Endometrial microvascular endothelial cells (primary cell): ENCODE results near the gene TMEM108. TPM values are rescaled to one million over a fixed set of nuclear protein-coding genes. Genes with fewer than 3 reads are reported as not detected.

Experiments
- in situ Hi-C: cut with HindIII; loops from 2 replicates; pipeline ENCODE4 v1.10.0; 2017; ENCODE audit warnings: low sequenced_read_pairs, low pct_unique_long_range_greater_than_20kb; ENCODE audit errors: inconsistent ontology term
- total RNA-seq: library from RNA; depleted of rRNA; stranded (reverse); fragments of >200 nt; gene quantifications from one replicate; pipeline ENCODE4 v1.2.3, GENCODE V29; 2015; ENCODE audit errors: inconsistent ontology term

TMEM108 gene
- total RNA-seq, 1 donor from 2014 or later: not detected

DNA sequence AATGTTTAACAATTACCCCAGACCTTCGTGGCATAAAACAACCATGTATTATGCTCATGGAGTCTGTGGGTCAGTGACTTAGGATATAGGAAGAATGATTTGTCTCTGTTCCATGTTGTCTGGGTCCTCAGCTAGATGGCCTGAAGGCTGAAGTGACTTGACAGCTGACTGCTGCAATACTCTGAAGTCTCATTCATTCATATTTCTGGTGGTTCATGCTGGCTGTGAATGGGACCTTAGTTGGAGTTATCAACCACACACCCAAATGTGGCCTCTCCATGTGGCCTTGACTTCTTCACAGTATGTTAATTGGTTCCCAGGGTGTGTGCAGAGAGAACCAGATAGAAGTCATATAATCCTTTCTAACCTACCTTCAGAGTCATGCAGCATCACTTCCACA lies 216.5 kb downstream of the TMEM108 start:
- in situ Hi-C loops: no loop called here

DNA sequence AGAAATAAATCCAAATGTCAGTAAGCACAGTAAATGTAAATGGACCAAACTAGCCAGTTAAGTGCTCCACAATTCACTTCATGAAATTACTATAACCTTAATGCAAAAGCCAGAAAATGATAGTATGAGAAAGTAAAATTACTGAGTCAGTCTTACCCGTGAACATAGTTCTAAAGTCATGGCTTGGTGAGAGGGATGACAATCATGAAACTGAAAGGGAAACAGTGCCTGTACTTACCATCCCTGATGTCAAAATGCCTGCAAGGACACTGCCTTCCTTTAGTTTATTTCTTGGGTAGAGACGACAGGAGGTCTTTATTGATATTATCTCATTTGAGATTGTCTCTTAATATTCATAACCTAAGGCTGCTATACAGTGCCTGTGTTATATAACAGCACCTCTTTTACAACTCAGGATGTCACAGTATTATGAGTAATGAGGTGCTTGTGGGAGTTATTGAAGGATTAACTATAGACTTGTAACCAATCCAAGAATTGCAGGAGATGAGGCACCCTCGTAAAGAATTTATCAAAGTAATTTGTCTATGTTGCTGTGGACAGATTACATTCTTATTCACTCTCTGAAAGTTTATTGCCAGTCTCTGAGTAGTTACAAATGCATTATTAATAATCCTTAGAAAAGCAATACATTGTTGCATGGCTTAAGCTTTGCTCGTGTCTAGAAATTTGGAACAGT lies 218.7 kb downstream of the TMEM108 start:
- in situ Hi-C loops: no loop called here

DNA sequence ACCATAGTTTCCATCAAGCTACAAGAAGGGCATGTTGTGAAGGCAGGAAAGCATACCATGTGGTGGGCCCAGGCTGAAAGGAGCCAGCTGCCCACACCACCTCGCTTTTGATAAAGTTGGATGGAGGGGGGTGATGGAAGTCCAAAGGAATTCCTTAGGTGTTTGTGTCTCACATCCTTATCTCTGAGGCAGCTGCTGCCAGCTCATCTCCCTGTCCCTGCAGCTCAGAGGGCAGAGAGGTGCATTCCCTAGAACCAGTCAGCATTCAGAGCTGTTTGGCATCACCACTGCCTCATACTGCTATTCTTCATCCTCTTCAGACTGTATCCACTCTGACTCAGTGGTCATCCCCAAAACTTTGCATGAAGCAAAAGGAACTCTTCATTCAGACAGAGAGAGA lies 220.2 kb downstream of the TMEM108 start:
- in situ Hi-C loops: no loop called here

DNA sequence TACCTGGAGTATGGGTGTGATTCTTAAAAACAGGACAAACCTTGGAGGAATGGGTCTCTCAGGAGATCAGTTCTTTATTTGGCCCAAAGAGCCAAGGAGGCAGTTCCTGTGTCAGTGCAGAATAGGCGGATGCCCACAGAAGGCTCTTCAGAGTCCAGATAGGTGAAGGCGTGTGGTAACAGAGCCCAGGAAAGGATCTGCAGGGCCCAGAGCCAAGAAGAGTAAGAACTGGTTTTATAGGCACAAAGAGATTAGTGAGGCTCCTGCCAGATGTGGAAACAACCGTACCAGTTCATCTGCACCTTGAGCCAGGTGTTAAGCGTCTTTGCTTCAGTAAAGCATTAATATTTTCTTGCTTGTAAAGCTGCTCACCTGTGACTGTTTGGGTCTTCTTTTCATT lies 221.6 kb downstream of the TMEM108 start:
- in situ Hi-C loops: no loop called here

DNA sequence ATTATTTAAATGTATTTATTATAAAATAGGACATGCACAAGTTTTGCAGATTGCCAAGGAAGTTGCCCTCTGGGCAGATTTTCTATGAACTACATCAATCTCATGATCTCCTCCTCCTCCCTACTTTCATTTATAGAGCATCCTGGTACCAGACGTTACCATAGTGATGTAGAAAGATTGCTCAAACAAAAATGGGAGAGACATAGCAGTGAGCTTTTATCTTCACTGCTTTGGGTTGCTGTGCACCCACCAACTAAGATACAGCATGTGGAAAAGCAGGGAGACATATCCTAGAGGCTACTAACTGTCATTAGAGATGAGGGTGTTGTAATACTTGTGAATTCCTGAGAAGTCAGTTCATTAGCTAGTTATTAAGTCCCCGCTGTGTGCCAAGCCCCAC lies 224.1 kb downstream of the TMEM108 start:
- in situ Hi-C loops: no loop called here

DNA sequence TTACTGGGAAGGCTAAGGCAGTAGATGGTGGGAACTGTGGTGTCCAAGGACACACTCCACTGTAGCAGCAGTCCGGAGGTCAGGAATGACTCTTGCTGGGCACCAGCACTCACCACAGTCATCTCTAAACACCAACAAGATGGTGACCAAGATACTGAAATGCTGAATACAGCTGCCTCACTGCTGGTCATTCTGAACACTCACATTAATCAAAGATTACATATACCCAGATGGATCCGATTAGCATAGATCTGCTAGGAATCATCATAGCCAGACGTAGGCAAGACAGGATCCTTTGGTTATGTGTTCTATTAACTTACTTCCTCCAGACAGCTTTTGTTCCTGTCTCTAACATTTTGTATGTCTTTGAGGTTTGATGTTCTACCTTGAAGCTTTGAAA lies 226.7 kb downstream of the TMEM108 start:
- in situ Hi-C loops: no loop called here

DNA sequence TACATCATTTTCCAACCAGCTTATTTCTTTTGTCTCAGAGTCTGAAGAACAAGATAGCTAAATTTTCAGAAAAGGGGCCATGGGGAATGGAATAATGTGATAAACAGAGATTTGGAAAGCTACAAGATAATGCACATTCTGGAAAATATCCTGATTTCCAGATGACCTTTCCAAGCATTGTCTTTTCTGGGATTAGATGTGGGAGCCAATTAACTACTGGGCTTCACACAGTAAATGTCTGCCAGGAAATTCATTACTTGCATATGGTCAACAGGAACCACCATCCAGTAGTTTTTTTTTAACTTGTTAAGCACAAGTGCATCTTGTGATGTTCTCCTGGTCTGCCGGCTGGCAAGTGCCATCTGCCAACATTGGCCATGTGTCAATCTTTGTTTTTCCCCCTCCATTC lies 230.5 kb downstream of the TMEM108 start:
- in situ Hi-C loops: no loop called here

DNA sequence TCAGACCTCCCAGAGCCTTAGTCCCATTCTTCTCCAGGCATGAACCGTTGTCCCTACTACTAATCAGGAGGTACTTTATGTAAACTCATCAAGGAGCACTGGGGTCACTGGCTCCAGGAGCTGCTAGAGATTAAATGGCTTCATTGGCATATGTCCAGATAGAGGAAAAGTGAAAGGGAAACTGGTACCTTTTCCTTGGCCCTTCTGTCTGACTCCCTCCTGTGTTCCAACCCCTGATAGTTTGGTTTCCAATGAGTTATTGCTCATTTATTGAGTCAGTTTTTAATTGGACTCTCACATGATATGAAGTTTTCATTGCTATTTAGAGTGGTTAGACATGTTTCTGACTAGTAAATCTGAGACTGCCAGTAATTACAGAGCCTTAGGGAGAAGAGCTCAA lies 231.2 kb downstream of the TMEM108 start:
- in situ Hi-C loops: no loop called here

DNA sequence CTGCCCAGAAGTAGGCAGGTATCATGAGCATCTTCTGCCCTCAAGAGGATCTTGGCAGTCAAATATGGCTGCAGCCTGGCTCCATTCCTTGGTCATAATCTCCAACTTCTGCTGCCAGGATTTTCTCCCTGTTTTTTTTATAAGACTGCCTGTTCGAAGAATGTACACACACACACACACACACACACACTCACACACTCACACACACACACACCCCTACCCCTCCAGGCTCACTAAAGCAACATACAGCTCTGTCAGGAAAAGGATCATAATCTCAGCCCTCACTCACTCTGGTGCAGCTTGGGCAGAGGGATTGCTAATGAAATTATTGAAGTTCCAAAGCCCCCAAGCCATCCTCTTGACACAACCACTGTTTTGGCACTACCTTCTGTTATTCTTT lies 232.4 kb downstream of the TMEM108 start:
- in situ Hi-C loops: no loop called here

DNA sequence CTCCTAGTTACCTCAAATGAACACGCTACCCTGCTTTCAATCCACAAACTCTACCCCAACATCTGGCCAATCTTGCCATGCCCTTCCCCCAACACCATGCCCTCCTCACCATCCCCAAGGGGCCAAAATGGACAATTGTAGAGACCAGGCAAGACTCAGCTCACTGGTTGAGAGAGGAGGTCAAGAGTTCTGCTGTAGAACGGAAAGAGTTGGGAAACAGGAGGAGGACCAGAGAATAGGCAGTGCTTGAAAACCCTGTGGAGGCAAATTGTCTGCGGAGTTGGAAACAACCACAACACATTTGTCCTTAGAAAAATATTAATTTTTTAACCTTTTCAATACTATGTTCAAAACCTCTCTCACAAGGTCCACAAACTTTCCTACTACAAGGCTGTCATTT lies 232.9 kb downstream of the TMEM108 start:
- in situ Hi-C loops: no loop called here

DNA sequence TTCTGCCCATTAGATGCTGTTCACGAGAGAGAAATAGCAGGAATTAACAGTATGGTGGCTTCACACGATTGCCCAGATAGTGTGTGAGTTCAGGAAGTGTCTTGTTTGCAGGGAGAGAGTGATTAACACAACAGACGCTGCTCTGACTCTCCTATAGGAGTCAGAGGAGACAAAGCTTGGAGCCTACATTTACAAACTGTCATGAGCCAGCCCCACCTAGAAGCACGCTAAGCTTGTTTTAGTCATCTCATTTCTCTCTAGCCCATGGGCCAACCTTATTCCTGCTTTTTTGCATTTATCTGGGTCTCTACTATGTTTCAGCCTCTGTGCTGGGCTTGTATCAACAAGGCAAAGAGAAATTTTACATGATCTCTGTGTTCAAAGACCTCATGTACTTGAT lies 233.3 kb downstream of the TMEM108 start:
- in situ Hi-C loops: no loop called here

DNA sequence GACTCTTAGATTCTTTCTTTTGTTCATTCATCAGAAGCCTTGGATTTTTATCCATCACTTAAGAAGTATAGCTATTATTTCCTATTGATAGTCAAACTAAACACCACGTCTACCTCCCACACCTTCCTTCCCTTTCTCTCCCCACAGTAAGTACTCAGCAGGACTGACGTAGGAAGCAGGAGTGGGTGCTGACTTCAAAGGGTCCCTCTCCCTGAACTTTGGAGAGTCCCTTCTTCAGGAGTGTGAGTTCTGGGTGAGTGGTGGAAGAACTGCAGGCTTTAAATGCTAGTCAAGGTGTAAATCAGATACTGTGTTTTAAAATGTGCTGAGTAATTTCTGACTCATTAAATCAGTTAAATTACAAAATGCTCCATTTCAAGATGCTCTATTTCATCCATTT lies 235.2 kb downstream of the TMEM108 start:
- in situ Hi-C loops: no loop called here

DNA sequence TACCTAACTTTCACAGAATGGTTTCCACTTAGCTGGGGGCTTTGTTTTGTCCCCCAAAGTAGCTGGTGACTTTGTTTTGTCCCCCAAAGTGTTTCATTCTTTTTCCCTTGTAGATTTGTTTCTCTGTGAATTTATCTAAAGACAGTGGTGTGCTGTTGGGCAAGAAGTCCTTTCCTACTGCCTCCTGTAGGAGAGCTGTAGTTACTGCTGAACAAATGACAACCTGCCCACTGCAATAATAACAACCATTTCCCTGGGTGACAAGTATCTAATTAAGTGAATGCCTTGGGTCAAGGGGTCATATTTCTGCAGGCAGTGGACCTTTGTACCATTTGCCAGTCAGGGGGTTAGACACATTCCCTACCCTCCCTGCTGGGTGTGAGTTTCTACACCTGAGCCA lies 236.3 kb downstream of the TMEM108 start:
- in situ Hi-C loops: no loop called here

DNA sequence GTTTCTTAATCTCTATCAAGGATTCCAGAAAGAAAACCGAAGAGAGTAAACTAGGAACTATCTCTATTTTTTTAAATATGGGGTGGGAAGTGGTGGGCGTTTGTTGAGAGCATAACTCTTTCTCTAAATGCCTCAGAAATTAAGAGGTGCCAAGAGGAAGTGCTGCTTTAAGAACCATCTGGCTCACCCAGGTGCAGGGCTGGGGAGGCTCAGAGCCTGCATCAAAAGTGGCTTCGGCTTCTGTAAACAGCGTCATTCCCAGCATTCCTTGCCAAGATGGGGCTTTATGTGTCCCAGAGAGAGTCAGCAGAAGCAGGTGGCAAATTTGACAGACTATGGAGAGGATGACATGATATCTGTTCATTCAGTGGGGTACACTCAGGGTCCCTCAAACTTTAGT lies 238.4 kb downstream of the TMEM108 start:
- in situ Hi-C loops: no loop called here

DNA sequence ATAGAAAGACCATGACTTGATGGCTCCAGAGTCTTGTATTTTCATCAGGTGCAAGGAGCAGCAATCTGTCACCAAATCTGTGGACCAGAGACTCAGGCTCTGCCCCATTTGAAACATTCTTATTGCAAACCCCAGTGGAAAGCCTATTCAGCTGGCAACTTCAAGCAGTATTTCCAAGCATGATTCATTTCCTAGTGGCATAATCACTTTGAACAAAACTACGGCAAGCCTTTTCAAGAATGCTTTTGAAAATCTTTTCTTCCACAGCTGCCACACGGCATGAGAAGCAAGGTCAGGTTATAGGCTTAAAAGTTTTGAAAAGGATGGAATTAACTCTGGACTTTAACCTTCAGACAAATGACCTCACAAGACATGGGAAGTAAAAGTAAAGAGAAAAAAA lies 239.6 kb downstream of the TMEM108 start:
- in situ Hi-C loops: no loop called here

DNA sequence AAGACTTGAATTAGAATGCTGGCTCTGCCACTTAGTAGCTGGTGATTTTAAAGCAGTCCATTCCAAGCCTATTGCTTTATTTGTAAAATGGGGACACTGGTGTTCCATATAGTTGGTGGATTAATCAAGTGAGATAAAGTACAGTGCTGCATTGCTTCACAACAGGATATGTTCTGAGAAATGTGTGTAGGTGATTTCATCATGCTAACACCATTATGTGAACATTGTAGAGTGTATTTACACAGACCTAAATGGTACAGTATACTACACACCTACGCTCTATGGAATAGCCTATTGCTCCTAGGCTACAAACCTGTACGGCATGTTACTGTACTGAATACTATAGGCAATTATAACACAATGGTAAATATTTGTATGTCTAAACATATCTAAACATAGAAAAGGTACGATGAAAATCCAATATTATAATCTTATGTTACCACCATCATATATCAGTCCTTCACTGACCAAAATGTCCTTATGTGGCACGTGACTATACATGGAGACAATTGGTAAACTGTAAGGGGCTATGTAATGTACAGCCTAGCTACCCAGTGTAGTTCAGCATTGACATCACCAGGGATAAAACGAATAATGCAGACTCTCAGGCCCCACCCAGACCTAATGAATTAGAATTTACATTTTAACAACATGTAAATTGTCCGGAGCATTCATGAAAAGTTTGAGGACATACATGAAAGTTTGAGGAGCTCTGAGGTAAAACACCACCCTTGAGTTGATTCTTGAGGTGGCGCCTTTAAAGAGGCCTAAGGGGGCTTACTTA lies 240.3 kb downstream of the TMEM108 start:
- in situ Hi-C loops: no loop called here

DNA sequence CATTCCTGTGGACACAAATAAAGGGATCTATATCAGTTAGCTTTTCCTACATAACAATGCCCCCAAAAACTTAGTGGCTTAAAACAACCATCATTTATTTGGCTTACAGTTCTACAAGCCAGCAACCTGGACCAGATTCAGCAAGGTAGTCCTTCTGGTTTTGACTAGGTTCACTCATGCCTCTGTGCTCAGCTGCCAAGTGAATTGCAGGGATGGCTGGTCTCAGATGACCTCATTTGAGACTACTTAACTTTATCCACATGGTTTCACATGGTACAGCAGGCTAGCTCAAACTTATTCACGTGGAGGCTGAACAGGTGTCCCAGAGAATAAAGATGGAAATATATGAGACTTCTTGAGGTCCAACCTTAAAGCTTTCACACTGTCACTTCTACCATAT lies 242.4 kb downstream of the TMEM108 start:
- in situ Hi-C loops: no loop called here

DNA sequence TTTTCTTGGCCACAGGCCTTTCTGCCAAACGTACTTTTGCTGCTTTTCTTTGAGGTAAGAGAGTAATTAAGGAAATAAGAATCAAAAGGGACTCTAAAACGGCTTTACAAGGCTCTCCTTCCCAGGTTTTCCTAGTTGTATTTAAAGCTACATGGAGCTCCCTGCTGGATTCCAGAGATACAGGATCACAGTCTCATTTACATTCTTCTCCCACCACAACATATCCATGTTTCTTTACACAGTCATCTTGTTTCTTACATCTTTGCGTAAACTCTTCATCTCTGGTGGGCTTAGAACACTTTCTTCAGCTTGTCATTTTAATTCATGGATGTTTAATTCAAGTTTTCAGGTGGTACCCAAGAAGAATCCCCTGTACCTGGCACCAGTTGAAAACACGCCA lies 244.0 kb downstream of the TMEM108 start:
- in situ Hi-C loops: no loop called here

DNA sequence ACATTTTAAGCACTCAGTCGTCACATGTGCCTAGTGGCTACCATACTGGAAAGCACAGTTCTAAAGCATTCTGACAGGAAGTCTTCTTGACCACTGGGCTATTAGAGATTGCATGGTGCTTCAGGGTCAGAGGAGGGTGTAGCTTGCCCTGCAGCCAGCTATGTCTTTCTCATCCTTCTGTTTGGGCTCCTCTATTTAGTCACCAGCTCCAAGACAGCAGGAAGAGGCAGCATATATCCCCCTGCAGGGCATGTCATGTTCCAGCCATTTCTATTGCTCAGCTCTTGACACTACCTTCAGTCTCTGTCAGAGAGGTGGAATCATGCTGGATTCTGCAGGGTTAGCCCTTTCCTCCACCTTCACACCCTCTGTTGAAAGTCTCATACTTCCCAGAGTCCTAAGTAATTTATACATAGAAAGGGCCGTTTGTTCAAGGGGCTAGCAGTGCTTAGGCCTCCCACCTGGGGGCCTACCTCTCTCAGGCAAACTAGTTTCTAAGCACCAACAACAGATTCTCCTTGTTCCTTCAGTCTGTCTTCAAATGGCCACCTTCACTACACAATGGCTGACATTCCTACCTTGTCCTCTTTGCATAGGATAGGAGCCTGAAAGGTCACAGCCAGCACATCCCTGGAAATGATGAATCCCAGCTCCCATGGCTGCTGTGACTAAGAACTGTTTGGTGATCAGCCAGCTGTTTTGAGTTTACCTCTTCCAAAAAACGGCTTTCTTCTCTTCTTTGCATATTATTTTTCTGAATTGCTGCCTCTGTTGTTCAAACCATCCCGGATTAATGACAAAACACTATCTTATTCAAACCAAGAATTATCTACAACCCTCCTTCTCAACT lies 246.0 kb downstream of the TMEM108 start:
- in situ Hi-C loops: no loop called here

DNA sequence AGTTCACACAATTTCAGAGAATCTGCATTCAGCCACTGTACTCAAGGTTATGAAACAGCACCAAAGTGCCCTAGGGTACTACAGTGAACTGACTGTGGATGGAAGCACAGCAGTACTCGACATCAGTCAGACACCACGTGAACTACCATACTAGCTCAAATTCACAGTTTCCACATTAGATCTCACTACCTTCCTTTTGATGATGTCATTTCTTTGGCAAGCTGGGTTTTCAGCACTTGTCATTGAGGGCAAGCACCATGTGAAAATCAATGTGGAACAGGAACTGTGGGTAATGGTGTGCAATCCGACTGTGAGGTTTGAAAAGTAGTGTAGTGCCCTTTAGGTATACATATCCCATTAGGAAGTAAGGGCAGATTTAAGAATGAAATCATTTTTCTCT lies 251.1 kb downstream of the TMEM108 start:
- in situ Hi-C loops: no loop called here
